NCI-H146 (cell line): ENCODE data around the gene OPN1MW2.
"Not testable (repeated sequence)": the region's sequence is repeated elsewhere in the genome, so short reads cannot be mapped to it uniquely, and the experiment has no call there.

Experiments used
- DNase-seq: peaks from one replicate; lab custom pipeline; 2025; lab: John Stamatoyannopoulos, UW

Gene OPN1MW2

GRCh38 chrX:154269245-154269644 is 49.7 kb downstream of the OPN1MW2 start:
- DNase-seq: not testable (repeated sequence)
